Smooth muscle cell (in vitro differentiated cells): ENCODE measurements around the gene ICAM4. TPM values are rescaled to one million over a fixed set of nuclear protein-coding genes. Genes with fewer than 3 reads are reported as not detected.

Experiments
- DNase-seq: peaks from one replicate; lab custom pipeline; 2025; ENCODE audit not compliant: unreplicated experiment; lab: John Stamatoyannopoulos, UW
- H2AFZ ChIP-seq: fragments of 200-600 bp; sonication (generic); 2 replicates; pipeline ENCODE4 v1.6.0; 2016; ENCODE audit warnings: antibody characterized with exemption, low read depth, mild to moderate bottlenecking
- H3F3A ChIP-seq: fragments of 200-600 bp; sonication (generic); 2 replicates; pipeline ENCODE4 v1.6.0; 2017; ENCODE audit warnings: antibody characterized with exemption, low read depth
- H3K27ac ChIP-seq: fragments of 200-600 bp; sonication (generic); 2 replicates; pipeline ENCODE4 v1.5.1; 2016; ENCODE audit warnings: low read depth, mild to moderate bottlenecking
- H3K27me3 ChIP-seq: fragments of 200-600 bp; sonication (generic); 2 replicates; pipeline ENCODE4 v1.6.1; 2016; ENCODE audit warnings: low read depth, mild to moderate bottlenecking
- H3K36me3 ChIP-seq: fragments of 200-600 bp; sonication (generic); 2 replicates; pipeline ENCODE4 v1.5.1; 2016; ENCODE audit warnings: low read depth
- H3K4me1 ChIP-seq: fragments of 200-600 bp; sonication (generic); 2 replicates; pipeline ENCODE4 v1.5.1; 2016; ENCODE audit warnings: low read depth
- H3K4me2 ChIP-seq: fragments of 200-600 bp; sonication (generic); 2 replicates; pipeline ENCODE4 v1.6.0; 2016; ENCODE audit warnings: mild to moderate bottlenecking
- H3K4me3 ChIP-seq: fragments of 200-600 bp; sonication (generic); 2 replicates; pipeline ENCODE4 v1.5.1; 2016; ENCODE audit warnings: mild to moderate bottlenecking
- H3K79me2 ChIP-seq: fragments of 200-600 bp; sonication (generic); 2 replicates; pipeline ENCODE4 v1.6.0; 2016; ENCODE audit warnings: low read depth, mild to moderate bottlenecking
- H3K9ac ChIP-seq: fragments of 200-600 bp; sonication (generic); 2 replicates; pipeline ENCODE4 v1.6.0; 2016; ENCODE audit warnings: low read depth
- H3K9me3 ChIP-seq: fragments of 200-600 bp; sonication (generic); replicated peaks from 2 replicates; pipeline ENCODE4 v1.5.1; 2016; ENCODE audit warnings: low read depth
- H4K20me1 ChIP-seq: fragments of 200-600 bp; sonication (generic); 2 replicates; pipeline ENCODE4 v1.6.0; 2016; ENCODE audit warnings: low read depth
- CTCF ChIP-seq: fragments of 200-600 bp; sonication (generic); IDR thresholded peaks from 2 replicates; pipeline ENCODE4 v1.5.1; 2017; ENCODE audit warnings: borderline replicate concordance, mild to moderate bottlenecking, antibody characterized with exemption; ENCODE audit not compliant: insufficient read depth, poor library complexity, severe bottlenecking
- WGBS: methylation state at CpG from one replicate; pipeline ENCODE4 v1.1.7; 2016; ENCODE audit warnings: low lambda C conversion rate; 5-methylcytosine and 5-hydroxymethylcytosine counted together
- polyA plus RNA-seq: library from polyadenylated mRNA; unstranded; fragments of >200 nt; fragmentation: Nextera tagmentation; extraction: Ambion mirVana; gene quantifications from 2 replicates; pipeline ENCODE4 v1.2.1, GENCODE V29; 2016
- total RNA-seq: library from RNA; depleted of rRNA; stranded (reverse); fragments of >200 nt; gene quantifications from 2 replicates; pipeline ENCODE4 v1.2.3, GENCODE V29; 2014

ICAM4 gene
- total and polyA plus RNA-seq, 2 experiments from 2014 or later: 1.9 to 3.4 TPM

DNA sequence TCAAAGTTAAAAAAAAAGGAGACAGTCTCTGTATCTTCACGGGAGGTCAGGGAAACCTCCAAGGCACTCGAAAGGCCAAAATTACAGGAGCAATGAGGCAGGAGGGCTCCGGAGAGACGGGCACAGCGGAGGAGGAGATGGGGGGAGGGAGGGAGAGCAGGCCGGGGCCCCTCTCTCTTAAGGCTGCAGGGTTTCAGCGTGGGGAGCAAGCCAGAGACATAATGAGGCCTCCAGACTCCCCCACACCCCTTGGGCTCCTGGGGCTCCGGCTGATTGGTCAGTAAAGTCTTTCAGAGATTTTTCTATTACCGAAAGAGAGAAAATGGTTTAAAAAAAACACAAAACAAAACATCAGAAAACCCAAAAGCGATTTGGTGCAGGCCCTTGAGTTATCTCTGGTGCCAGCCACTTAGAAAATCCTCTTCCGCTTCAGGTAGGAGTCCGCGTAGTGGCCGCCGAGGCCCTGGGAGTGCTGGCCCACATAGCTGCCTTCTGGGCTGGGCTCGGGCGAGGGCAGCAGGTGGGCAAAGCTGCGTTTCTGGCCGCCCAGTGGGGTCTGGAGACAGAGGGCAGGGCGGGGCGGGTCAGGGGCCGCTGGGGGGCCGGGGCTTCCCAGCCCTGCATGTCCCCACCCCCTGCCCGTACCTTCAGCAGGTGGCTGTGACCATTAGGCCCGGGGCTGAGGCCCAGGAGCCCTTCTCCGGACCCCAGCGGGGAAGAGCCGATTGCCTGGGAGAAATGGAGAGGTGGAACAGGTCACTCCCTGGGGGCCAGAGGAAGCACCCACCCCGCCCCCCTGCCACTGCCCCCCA lies 30.5 kb downstream of the ICAM4 start:
- Histone ChIP-seq H3K4me1 (peaks cover 10% of the 10 kb centered on the region), H3K4me3 (no peak overlapping the region), H3K9me3 (no peaks in the 10 kb centered on the region), H3K27me3 (no peaks in the 10 kb centered on the region), H3K9ac (no peak overlapping the region), H3K36me3 (no peaks in the 10 kb centered on the region), H2AFZ (no peak overlapping the region), H3K27ac (no peak overlapping the region), H4K20me1 (no peaks in the 10 kb centered on the region), H3F3A (peaks cover 7% of the 10 kb centered on the region), H3K79me2 (no peaks in the 10 kb centered on the region), H3K4me2 (no peak overlapping the region)
- DNase-seq: no peak
- WGBS: 97% methylated on average over 20 of the region's 29 CpGs
- TF ChIP-seq CTCF: no peak

- peaks cover 10% of the 10 kb centered on the region for H3K4me1 ChIP-seq
- H3K9me3 ChIP-seq: no peaks in the 10 kb centered on the region
- H3K27me3 ChIP-seq: no peaks in the 10 kb centered on the region
- H3K27ac ChIP-seq: no peak overlapping the region
- no peak overlapping the region for H3K4me2 ChIP-seq
- 96% methylated on average over 15 of the region's 15 CpGs for WGBS
- H3F3A ChIP-seq: peaks cover 7% of the 10 kb centered on the region
- no peaks in the 10 kb centered on the region for H3K79me2 ChIP-seq
- no peaks in the 10 kb centered on the region for H4K20me1 ChIP-seq
- H3K36me3 ChIP-seq: no peaks in the 10 kb centered on the region
- no peak for DNase-seq
- H3K9ac ChIP-seq: no peak overlapping the region
- no peak for TF ChIP-seq CTCF
- H3K4me3 ChIP-seq: no peak overlapping the region
- no peak overlapping the region for H2AFZ ChIP-seq
Measured at GRCh38 chr19:10317857-10318462, 31.2 kb downstream of the ICAM4 start.

DNA sequence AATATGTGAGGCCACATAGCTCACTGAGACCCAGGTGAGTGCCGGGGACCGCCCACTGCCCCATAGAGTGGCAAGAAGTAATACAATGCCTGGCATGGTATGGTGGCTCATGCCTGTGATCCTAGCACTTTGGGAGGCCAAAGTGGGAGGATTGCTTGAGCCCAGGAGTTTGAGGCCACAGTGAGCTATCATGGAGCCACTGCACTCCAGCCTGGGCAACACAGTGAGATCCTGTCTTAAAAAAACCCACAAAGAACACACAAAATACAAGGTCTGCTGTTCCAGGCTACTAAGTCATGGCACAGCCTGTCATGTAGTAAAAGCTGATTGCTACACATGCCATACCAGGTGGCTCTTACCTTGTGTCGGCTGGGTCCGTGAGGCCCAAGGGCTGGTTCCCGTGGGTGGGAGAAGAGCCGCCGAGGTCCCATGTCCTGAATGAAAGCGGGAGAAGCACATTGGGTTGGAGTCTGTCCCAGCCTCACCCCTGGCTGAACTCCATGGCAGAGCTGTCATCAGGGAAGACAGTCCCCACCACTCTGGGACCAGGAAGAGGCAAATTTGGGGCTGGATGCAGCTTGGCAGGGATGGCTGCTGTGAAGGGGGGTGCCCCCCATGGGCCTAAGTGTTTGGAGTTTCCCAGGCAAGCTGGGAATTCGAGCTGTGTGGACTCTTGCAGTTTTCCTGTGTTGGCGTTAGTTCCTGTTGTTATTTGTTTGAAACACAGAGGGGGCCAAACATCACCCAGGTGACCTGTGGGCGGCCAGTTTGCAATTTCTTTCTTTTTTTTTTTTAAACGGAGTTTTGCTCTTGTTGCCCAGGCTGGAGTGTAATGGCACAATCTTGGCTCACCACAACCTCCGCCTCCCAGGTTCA lies 32.3 kb downstream of the ICAM4 start:
- Histone ChIP-seq H3F3A (peaks cover 7% of the 10 kb centered on the region), H3K4me2 (no peak overlapping the region), H3K27ac (no peak overlapping the region), H3K4me1 (peaks cover 10% of the 10 kb centered on the region), H3K79me2 (no peaks in the 10 kb centered on the region), H2AFZ (no peak overlapping the region), H3K36me3 (no peaks in the 10 kb centered on the region), H3K4me3 (no peak overlapping the region), H3K9ac (no peak overlapping the region), H4K20me1 (no peaks in the 10 kb centered on the region), H3K9me3 (no peaks in the 10 kb centered on the region), H3K27me3 (no peaks in the 10 kb centered on the region)
- DNase-seq: no peak
- no peak for TF ChIP-seq CTCF
- WGBS: 96% methylated on average over 13 of the region's 13 CpGs
